H7 (cell line): ENCODE results near the gene EXOG. TPM values are rescaled to one million over a fixed set of nuclear protein-coding genes. Genes with fewer than 3 reads are reported as not detected.
"Not testable (repeated sequence)": the region's sequence is repeated elsewhere in the genome, so short reads cannot be mapped to it uniquely, and the experiment has no call there.

Experiments
- DNase-seq: peaks from one replicate; pipeline ENCODE4 v3.0.0; 2012
- H3K27me3 ChIP-seq: 2 replicates; pipeline ENCODE4 v1.6.0; 2011; ENCODE audit warnings: mild to moderate bottlenecking, low read length; ENCODE audit not compliant: control insufficient read depth, insufficient read depth
- H3K36me3 ChIP-seq: replicated peaks from 2 replicates; pipeline ENCODE4 v1.5.1; 2011; ENCODE audit warnings: low read length; ENCODE audit not compliant: control insufficient read depth, insufficient read depth
- H3K4me3 ChIP-seq: 2 replicates; pipeline ENCODE4 v1.5.1; 2011; ENCODE audit warnings: low read depth, mild to moderate bottlenecking, control low read depth, low read length, moderate library complexity; ENCODE audit not compliant: insufficient read depth
- total RNA-seq: library from RNA; depleted of rRNA; stranded (reverse); fragments of >200 nt; shearing (Covaris generic); gene quantifications from 2 replicates; pipeline ENCODE4 v1.2.3, GENCODE V29; 2014; rRNA removed

Gene EXOG
- total RNA-seq, 1 experiment from 2014 or later: 3.5 TPM

DNA sequence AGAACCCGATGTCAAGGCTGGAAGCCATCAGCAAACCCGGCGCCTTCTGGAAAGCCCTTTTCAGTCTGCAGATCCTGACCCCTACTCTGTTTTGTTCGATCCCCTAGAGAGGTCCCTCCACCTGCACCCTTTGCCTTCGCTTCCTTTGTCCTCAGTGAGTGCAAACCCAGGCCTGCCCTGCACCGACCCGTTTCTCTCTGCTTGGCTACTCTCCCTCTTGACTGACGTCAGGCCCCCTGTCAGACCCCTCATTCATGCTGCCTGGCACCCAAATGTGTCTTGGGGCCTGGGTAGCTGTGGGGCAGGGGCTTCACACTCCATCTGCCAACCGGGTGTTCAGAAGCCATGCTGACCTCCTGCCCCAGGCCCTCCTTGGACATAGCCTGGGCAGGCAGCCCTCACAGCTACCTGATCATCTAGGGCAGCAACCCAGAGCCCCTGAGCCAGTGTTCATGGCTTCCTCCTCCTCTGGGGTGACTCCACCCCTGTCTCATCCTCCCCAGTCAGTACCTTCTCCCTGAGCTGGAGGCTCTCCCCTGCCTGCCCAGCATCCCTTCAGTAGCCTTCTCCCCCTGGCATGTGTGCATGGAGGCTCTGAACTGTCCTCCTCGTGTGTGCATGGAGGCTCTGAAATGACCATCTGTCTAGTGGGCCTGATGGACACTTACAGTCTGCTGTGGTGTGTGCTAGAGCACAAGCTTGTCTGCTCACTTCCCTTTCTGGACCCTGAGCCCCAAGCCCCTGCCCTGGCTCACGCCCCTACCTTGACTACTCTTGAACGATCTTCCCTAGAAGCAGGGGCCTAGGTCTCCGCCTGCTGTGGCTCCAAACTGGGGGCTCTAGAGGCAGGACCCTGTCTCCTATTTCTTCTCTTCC is 69.4 kb downstream of the EXOG start:
- DNase-seq: no peak
- Histone ChIP-seq H3K27me3 (no peaks in the 10 kb centered on the region), H3K36me3 (no peaks in the 10 kb centered on the region), H3K4me3 (no peak overlapping the region)

DNA sequence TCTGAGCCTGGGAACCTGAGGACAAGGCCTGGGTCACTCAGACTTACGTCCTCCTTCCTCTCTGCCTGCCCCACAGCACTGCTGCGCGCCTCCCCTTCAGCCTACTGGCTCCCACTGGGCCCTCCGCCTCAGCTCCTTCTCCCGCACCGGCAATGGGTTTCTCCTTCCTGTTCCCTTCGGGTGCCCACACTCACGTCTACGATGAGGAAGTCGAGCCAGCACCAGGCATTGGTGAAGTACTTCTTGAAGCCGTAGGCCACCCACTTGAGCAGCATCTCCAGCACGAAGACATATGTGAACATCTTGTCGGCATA is 70.0 kb downstream of the EXOG start:
- Histone ChIP-seq H3K4me3 (no peak overlapping the region), H3K27me3 (no peaks in the 10 kb centered on the region), H3K36me3 (no peaks in the 10 kb centered on the region)
- no peak for DNase-seq

DNA sequence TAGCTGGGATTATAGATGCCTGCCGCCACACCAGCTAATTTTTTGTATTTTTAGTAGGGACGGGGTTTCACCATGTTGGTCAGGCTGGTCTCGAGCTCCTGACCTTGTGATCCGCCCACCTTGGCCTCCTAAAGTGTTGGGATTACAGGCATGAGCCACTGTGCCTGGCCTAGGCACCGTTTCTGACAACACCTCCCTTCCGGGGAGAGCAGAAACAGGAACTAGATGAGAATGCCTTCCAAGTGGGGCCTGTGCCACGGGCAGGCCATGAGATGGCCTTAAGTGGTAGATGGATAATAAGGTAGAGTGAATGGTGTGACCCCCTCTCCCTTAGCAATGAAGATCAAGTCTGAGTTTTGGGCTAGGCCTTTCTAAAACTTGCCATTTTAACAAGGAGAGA is 70.7 kb downstream of the EXOG start:
- not testable (repeated sequence) for H3K27me3 ChIP-seq, H3K36me3 ChIP-seq, H3K4me3 ChIP-seq, DNase-seq

DNA sequence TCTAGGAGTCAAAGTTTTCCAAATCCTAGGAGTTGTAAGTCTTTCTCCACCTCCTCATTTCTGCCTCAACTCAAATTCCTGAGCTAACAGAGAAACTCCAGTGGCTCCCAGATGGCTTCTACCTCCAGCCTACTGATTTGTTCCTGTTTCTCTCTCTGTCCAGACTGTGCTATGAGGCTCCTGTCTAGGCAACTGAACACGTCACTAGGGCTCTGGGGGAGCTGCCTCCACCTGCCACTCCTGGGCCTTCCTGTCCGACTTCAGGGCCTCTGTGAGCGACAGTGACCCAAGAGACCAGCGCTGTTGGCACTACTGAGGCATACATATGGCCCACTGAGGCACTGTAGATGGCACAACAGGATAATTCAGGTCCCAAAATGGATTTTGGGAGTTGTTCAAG is 71.4 kb downstream of the EXOG start:
- DNase-seq: no peak

DNA sequence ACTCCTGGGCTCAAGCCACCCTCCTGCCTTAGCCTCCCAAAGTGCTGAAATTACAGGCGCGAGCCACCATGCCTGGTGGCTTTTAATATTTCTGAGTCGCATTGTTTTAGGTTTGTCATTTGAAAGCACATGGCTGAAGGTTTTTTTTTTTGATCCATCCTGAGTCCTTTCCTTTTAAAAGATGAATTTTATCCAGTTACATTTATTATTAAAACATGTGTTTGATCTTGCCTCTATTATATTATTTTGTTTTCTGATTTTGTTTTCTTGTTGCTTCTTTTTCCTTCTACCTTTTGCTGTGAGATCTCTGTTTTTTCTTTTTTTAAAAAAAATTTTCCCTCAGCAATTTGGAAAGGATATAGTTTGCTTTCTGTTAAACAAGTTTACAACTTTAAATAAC is 77.0 kb downstream of the EXOG start:
- DNase-seq: no peak
- no peaks in the 10 kb centered on the region for H3K36me3 ChIP-seq
- no peak overlapping the region for H3K4me3 ChIP-seq
- H3K27me3 ChIP-seq: no peaks in the 10 kb centered on the region

More for the DNA sequence above, 71.4 kb downstream of the EXOG start:
- Histone ChIP-seq H3K36me3 (no peaks in the 10 kb centered on the region), H3K27me3 (no peaks in the 10 kb centered on the region), H3K4me3 (no peak overlapping the region)

DNA sequence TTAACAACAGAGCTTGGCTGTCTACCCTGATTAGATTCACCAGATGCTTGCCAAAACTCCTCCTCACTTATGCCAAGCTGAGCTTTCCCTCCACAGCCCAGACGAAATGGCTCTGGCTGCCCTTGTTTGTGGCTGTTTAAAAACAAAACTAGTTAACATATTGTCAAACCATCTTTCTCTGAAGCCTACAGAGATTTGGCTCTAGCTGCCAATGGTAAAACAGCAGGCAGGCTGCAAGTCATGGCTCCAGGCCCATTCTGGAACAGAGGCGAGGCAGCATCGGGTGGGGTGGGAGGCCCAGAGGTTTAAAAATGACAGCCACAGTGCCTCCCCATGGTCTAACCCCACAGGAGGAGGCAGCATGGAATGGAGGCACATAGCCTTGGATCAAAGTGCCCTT is 77.4 kb downstream of the EXOG start:
- Histone ChIP-seq H3K4me3 (no peak overlapping the region), H3K36me3 (no peaks in the 10 kb centered on the region), H3K27me3 (no peaks in the 10 kb centered on the region)
- no peak for DNase-seq

DNA sequence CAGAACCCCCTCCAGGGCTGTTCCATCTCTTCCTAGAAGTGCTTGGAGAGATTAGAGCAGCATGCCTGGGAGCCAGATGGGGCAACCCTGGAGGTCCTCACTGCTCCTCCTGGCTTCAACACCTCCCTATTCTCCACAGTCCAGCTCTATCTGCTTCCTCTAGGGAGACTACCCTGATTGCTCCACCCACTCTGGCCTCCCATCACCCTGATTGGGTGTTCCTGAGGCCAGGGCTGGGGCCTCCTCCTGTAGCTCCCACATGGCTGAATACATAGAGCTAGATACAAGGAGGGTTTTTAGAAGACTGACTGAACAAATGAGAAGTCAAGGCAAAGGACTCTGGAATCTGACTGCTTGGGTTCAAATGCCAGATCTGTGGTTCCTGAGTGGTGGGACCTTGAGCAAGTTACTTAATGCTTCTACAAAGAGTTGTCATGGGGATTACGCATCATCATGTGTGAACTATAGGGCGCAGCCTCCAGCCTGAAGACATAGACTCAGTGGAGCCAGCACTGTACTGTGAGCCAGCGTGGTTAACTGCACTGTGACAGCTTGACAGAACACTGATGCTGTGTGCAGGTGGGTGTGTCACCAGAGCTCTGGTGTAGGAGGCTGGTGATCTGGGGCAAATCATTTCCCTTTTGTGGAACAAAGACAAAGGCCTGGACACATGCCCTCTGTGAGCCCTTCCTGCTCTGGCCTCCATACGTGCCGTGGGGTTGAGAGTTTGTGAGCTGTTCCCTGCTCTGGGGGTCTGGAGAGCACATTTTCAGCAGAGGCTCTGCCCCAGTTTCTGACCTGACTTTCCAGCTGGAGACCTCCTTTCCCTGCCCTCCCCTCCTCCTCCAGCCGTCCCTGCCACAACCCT is 78.5 kb downstream of the EXOG start:
- H3K36me3 ChIP-seq: no peaks in the 10 kb centered on the region
- no peaks in the 10 kb centered on the region for H3K27me3 ChIP-seq
- DNase-seq: no peak
- no peak overlapping the region for H3K4me3 ChIP-seq

DNA sequence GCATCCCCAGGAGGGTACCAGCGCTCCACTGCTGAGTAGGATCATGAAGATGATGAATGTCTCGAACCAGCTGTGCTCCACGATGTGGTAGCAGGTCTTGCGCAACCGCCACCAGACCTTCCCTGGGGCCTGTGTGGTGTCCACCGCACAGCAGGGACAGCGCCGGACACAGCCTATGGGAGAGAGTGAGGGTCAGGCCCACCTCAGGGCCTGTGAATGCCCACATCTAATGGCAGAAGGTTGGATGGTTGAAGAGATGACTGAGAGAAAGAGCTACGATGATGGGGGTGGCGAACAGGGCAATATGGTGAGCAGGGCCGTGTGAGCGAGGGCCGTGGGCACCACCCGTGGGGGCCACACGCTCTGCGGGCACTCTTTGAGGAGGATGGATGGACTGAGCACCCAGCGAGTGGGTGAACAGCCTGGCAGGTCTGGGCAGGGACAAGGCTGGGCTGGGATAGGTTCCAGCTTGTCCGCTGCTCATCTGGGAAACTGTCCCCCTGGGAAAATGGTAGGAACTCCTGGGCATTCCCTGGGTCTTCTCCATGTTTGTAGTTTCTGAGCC is 79.2 kb downstream of the EXOG start:
- Histone ChIP-seq H3K27me3 (no peaks in the 10 kb centered on the region), H3K4me3 (no peak overlapping the region), H3K36me3 (no peaks in the 10 kb centered on the region)
- no peak for DNase-seq

Other genes with a start within 250 kb of the EXOG start
- 0.11 and 0.24 TPM in 2 replicates for gene SLC22A13, start 230.5 kb upstream of the EXOG start, total RNA-seq
- 0.03 TPM in 1 of 2 replicates, not detected in the other for gene SLC22A14, start 214.0 kb upstream of the EXOG start, total RNA-seq
- gene XYLB, start 149.6 kb upstream of the EXOG start, total RNA-seq: 1.5 and 1.6 TPM in 2 replicates
- gene ACVR2B, start 42.5 kb upstream of the EXOG start, total RNA-seq: 39.0 and 53.1 TPM in 2 replicates
- 2.9 and 8.1 TPM in 2 replicates for gene SCN5A, start 153.3 kb downstream of the EXOG start, total RNA-seq